CD4-positive, alpha-beta T cell (primary cell): Measurements from ENCODE around the gene ZNHIT3. TPM values are rescaled to one million over a fixed set of nuclear protein-coding genes. Genes with fewer than 3 reads are reported as not detected.

Source experiments
- ATAC-seq: fragments of 200-7000 bp; cut with Tn5 transposase; one replicate; pipeline ENCODE4 v1.10.0; 2022; ENCODE audit warnings: mild to moderate bottlenecking; ENCODE audit not compliant: poor library complexity
- CTCF ChIA-PET: fragments of 350-600 bp; sonication (Branson Sonifier 250); formaldehyde crosslinking; loops from one replicate; lab custom pipeline; 2021; ENCODE audit warnings: antibody characterized with exemption, inconsistent platforms; lab: Charles Lee
- POLR2A ChIA-PET: fragments of 350-600 bp; sonication (Branson Sonifier 250); formaldehyde crosslinking; loops from one replicate; lab custom pipeline; 2021; ENCODE audit warnings: antibody characterized with exemption, inconsistent platforms; lab: Charles Lee
- DNase-seq, 14 experiments: peaks; one replicate each; pipeline ENCODE4 v3.0.0-alpha.2; 2013 to 2020; ENCODE audit warnings: mixed read lengths in 2 of 14
- H3K27ac ChIP-seq, 2 donors: one replicate each; pipeline versions ENCODE4 v1.5.1 to v1.7.0; 2013; ENCODE audit warnings: low read length in 2 of 2, low read depth in 1 of 2, mild to moderate bottlenecking in 1 of 2
- H3K27me3 ChIP-seq, 2 experiments: 1 replicate in 1 of 2; 2 replicates in 1 of 2; pipeline versions ENCODE4 v1.6.1 to v1.7.0; 2013; ENCODE audit warnings: low read length in 2 of 2, control low read depth in 1 of 2, mild to moderate bottlenecking in 1 of 2, moderate library complexity in 1 of 2; ENCODE audit not compliant: insufficient read depth in 2 of 2, control insufficient read depth in 1 of 2
- H3K36me3 ChIP-seq: one replicate; pipeline ENCODE4 v1.6.1; 2013; ENCODE audit warnings: low read length, control low read depth; ENCODE audit not compliant: insufficient read depth
- H3K4me1 ChIP-seq: one replicate; pipeline ENCODE4 v1.6.1; 2013; ENCODE audit warnings: low read length, control low read depth; ENCODE audit not compliant: insufficient read depth
- H3K4me3 ChIP-seq: one replicate; pipeline ENCODE4 v1.5.1; 2013; ENCODE audit warnings: mild to moderate bottlenecking, low read length, moderate library complexity
- H3K9me3 ChIP-seq, 2 experiments: 1 replicate in 1 of 2; 2 replicates in 1 of 2; pipeline versions ENCODE4 v1.6.1 to v1.7.0; 2013; ENCODE audit warnings: low read length in 2 of 2, mild to moderate bottlenecking in 2 of 2, control low read depth in 1 of 2, moderate library complexity in 1 of 2; ENCODE audit not compliant: control insufficient read depth in 1 of 2, insufficient read depth in 1 of 2
- H3K27ac Mint-ChIP-seq: one replicate; pipeline ENCODE4 v1.8.0; 2020; ENCODE audit warnings: mixed read lengths
- H3K27me3 Mint-ChIP-seq: one replicate; pipeline ENCODE4 v1.8.0; 2021; ENCODE audit warnings: mixed read lengths
- H3K36me3 Mint-ChIP-seq: one replicate; pipeline ENCODE4 v1.8.0; 2021; ENCODE audit warnings: low read depth, mixed read lengths
- H3K4me1 Mint-ChIP-seq: one replicate; pipeline ENCODE4 v1.8.0; 2021; ENCODE audit warnings: low read depth, mixed read lengths
- H3K4me3 Mint-ChIP-seq: one replicate; pipeline ENCODE4 v1.8.0; 2020; ENCODE audit warnings: mild to moderate bottlenecking, mixed read lengths
- H3K9me3 Mint-ChIP-seq: one replicate; pipeline ENCODE4 v1.8.0; 2020; ENCODE audit warnings: mixed read lengths
- CTCF ChIP-seq: fragments of 200-600 bp; IDR thresholded peaks from one replicate; pipeline ENCODE4 v1.8.0; 2022; ENCODE audit warnings: antibody characterized with exemption, mild to moderate bottlenecking
- intact Hi-C, 2 experiments: fragments of 100-400 bp; cut with DNase I in 1 of 2; cut with micrococcal nuclease in 1 of 2; formaldehyde crosslinking; loops; one replicate each; pipeline versions ENCODE4 v1.15.1 to v1.9.0; 2023 to 2025; cut with DNase I, micrococcal nuclease
- total RNA-seq, 174 experiments: library from RNA in 2 of 174; stranded (reverse) in 2 of 174; gene quantifications; one replicate each; pipeline ENCODE4 v1.2.3 and lab custom pipeline; 2021 to 2026

The ZNHIT3 gene
- total RNA-seq, 2 experiments from 2014 or later = 70.2 to 73.9 TPM

- TF ChIP-seq CTCF = no peak
- no peaks in the 10 kb centered on the region for H3K9me3 Mint-ChIP-seq
- H3K27me3 Mint-ChIP-seq = no peaks in the 10 kb centered on the region
- intact Hi-C loops = no loop called here
- Histone ChIP-seq H3K9me3 (no peaks in the 10 kb centered on the region), H3K27ac (no peak overlapping the region), H3K4me3 (no peak overlapping the region), H3K36me3 (peaks cover 40% of the 10 kb centered on the region), H3K4me1 (no peaks in the 10 kb centered on the region), H3K27me3 (no peaks in the 10 kb centered on the region)
- ChIA-PET CTCF (no interaction called here), POLR2A (interaction anchor here (1.0 kb wide), 1 partner anchor 41 kb away, joined by 3 read pairs; the partner anchor contains the start of gene GGNBP2)
- DNase-seq = no peak
- no peak overlapping the region for H3K4me3 Mint-ChIP-seq
- H3K36me3 Mint-ChIP-seq = peaks cover 24% of the 10 kb centered on the region
- no peak overlapping the region for H3K27ac Mint-ChIP-seq
- H3K4me1 Mint-ChIP-seq = no peaks in the 10 kb centered on the region
- ATAC-seq = no peak
Measured at GRCh38 chr17:36504156-36504545, 17.7 kb downstream of the ZNHIT3 start.

GRCh38 chr17:36505171-36505570 is 18.7 kb downstream of the ZNHIT3 start:
- no peaks in the 10 kb centered on the region for H3K4me1 Mint-ChIP-seq
- CTCF ChIA-PET = no interaction called here
- no peaks in the 10 kb centered on the region for H3K9me3 Mint-ChIP-seq
- Histone ChIP-seq H3K4me3 (no peak overlapping the region), H3K4me1 (no peaks in the 10 kb centered on the region), H3K27ac (no peak overlapping the region), H3K36me3 (peaks cover 36% of the 10 kb centered on the region), H3K9me3 (no peaks in the 10 kb centered on the region), H3K27me3 (no peaks in the 10 kb centered on the region)
- ATAC-seq = no peak
- peaks cover 22% of the 10 kb centered on the region for H3K36me3 Mint-ChIP-seq
- DNase-seq = no peak
- POLR2A ChIA-PET = no interaction called here
- H3K4me3 Mint-ChIP-seq = no peak overlapping the region
- H3K27ac Mint-ChIP-seq = no peak overlapping the region
- no peak for TF ChIP-seq CTCF
- H3K27me3 Mint-ChIP-seq = no peaks in the 10 kb centered on the region
- intact Hi-C loops = no loop called here

GRCh38 chr17:36506249-36506826 is 19.9 kb downstream of the ZNHIT3 start:
- DNase-seq (no peak), ATAC-seq (no peak)
- intact Hi-C loops = no loop called here
- Histone ChIP-seq H3K4me3 (no peak overlapping the region), H3K27me3 (no peaks in the 10 kb centered on the region), H3K4me1 (no peaks in the 10 kb centered on the region), H3K27ac (no peak overlapping the region), H3K9me3 (no peaks in the 10 kb centered on the region), H3K36me3 (peaks cover 32% of the 10 kb centered on the region)
- Mint-ChIP-seq H3K27ac (no peak overlapping the region), H3K36me3 (peaks cover 22% of the 10 kb centered on the region), H3K4me3 (no peak overlapping the region), H3K9me3 (no peaks in the 10 kb centered on the region), H3K27me3 (no peaks in the 10 kb centered on the region), H3K4me1 (no peaks in the 10 kb centered on the region)
- ChIA-PET POLR2A (interaction anchor here (0.6 to 1.1 kb wide), 4 partner anchors 18 to 618 kb away, joined by 3 to 4 read pairs (median 3); no protein-coding TSS in a partner anchor), CTCF (no interaction called here)
- TF ChIP-seq CTCF = no peak
